Astrocyte (in vitro differentiated cells and primary cell): ENCODE data around the gene ARL15. TPM values are rescaled to one million over a fixed set of nuclear protein-coding genes. Genes with fewer than 3 reads are reported as not detected.

ENCODE experiments used
- DNase-seq: peaks from one replicate; pipeline ENCODE4 v3.0.0-alpha.2; 2010; ENCODE audit warnings: low read depth
- FAIRE-seq: peaks from 2 replicates; lab custom pipeline; 2011; peaks lifted over from hg19 to GRCh38; lab: Jason Lieb, UNC
- H2AFZ ChIP-seq: 2 replicates; pipeline ENCODE4 v1.6.0; 2012; ENCODE audit warnings: low read depth, low read length, inconsistent platforms
- H3K27ac ChIP-seq: 2 replicates; pipeline ENCODE4 v1.5.1; 2011; ENCODE audit warnings: low read depth, low read length, inconsistent platforms
- H3K27me3 ChIP-seq: 2 replicates; pipeline ENCODE4 v1.6.0; 2011; ENCODE audit warnings: low read length, inconsistent platforms; ENCODE audit not compliant: insufficient read depth
- H3K36me3 ChIP-seq: 2 replicates; pipeline ENCODE4 v1.5.1; 2011; ENCODE audit warnings: low read length, inconsistent platforms; ENCODE audit not compliant: insufficient read depth
- H3K4me1 ChIP-seq: 2 replicates; pipeline ENCODE4 v1.5.1; 2011; ENCODE audit warnings: low read length, inconsistent platforms; ENCODE audit not compliant: insufficient read depth
- H3K4me2 ChIP-seq: 2 replicates; pipeline ENCODE4 v1.6.0; 2012; ENCODE audit warnings: low read length, inconsistent platforms
- H3K4me3 ChIP-seq: 2 replicates; pipeline ENCODE4 v1.5.1; 2011; ENCODE audit warnings: low read depth, mild to moderate bottlenecking, low read length, inconsistent platforms; ENCODE audit not compliant: insufficient read depth
- H3K79me2 ChIP-seq: 2 replicates; pipeline ENCODE4 v1.6.0; 2012; ENCODE audit warnings: mild to moderate bottlenecking, low read length, inconsistent platforms; ENCODE audit not compliant: insufficient read depth
- H3K9ac ChIP-seq: 2 replicates; pipeline ENCODE4 v1.6.0; 2012; ENCODE audit warnings: mild to moderate bottlenecking, low read length, inconsistent platforms
- H3K9me3 ChIP-seq: 2 replicates; pipeline ENCODE4 v1.5.1; 2012; ENCODE audit warnings: low read depth, mild to moderate bottlenecking, low read length, inconsistent platforms; ENCODE audit not compliant: insufficient read depth
- H4K20me1 ChIP-seq: 2 replicates; pipeline ENCODE4 v1.6.0; 2012; ENCODE audit warnings: low read length, inconsistent platforms; ENCODE audit not compliant: insufficient read depth
- H3K27ac Mint-ChIP-seq: one replicate; pipeline ENCODE4 v1.8.0; 2021; ENCODE audit warnings: mild to moderate bottlenecking, mixed read lengths; ENCODE audit not compliant: unreplicated experiment
- H3K27me3 Mint-ChIP-seq: one replicate; pipeline ENCODE4 v1.8.0; 2021; ENCODE audit warnings: low read depth, mixed read lengths; ENCODE audit not compliant: unreplicated experiment
- H3K36me3 Mint-ChIP-seq: one replicate; pipeline ENCODE4 v1.8.0; 2021; ENCODE audit warnings: low read depth, mixed read lengths; ENCODE audit not compliant: unreplicated experiment
- H3K4me1 Mint-ChIP-seq: one replicate; pipeline ENCODE4 v1.8.0; 2021; ENCODE audit warnings: low read depth, mixed read lengths; ENCODE audit not compliant: unreplicated experiment
- H3K4me3 Mint-ChIP-seq: one replicate; pipeline ENCODE4 v1.8.0; 2021; ENCODE audit warnings: mild to moderate bottlenecking, moderate library complexity, mixed read lengths; ENCODE audit not compliant: unreplicated experiment
- H3K9me3 Mint-ChIP-seq: one replicate; pipeline ENCODE4 v1.8.0; 2021; ENCODE audit warnings: mild to moderate bottlenecking, mixed read lengths; ENCODE audit not compliant: unreplicated experiment
- EZH2 ChIP-seq: IDR thresholded peaks from 2 replicates; pipeline ENCODE4 v1.6.1; 2012; ENCODE audit warnings: mild to moderate bottlenecking, low read length, inconsistent platforms; ENCODE audit not compliant: insufficient read depth
- total RNA-seq: library from RNA; stranded (reverse); gene quantifications from 2 replicates; pipeline ENCODE4 v1.2.1, GENCODE V29; 2021
- TF ChIP-seq, protein P1 (sequence below): IDR thresholded peaks from 2 replicates; pipeline ENCODE4 v1.5.1; 2011; ENCODE audit warnings: low read depth, mild to moderate bottlenecking, inconsistent platforms, low read length, moderate library complexity; ENCODE audit not compliant: insufficient read depth

ARL15 gene
- total RNA-seq, 1 donor from 2014 or later = 29.1 TPM

DNA sequence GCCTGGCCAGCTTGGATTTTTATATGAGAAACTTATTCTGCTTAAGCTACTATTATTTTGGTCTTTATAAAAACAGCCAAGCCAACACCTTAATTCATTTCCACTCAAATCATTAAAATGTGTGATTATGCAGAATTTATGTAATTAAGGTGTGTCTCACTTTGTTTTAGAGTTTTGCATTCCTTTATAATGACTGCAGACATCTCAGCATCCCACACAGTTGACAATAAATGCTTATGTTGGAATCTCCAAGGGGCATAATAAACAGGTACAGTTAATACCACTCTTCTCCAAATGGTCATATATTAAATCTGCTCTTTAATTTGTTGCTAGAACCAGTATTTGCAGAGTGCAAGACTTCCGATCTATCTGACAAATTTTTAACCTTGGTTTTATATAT, 34.3 kb downstream of the ARL15 start:
- DNase-seq = no peak
- no peak for TF ChIP-seq EZH2
- TF ChIP-seq, protein P1, sequence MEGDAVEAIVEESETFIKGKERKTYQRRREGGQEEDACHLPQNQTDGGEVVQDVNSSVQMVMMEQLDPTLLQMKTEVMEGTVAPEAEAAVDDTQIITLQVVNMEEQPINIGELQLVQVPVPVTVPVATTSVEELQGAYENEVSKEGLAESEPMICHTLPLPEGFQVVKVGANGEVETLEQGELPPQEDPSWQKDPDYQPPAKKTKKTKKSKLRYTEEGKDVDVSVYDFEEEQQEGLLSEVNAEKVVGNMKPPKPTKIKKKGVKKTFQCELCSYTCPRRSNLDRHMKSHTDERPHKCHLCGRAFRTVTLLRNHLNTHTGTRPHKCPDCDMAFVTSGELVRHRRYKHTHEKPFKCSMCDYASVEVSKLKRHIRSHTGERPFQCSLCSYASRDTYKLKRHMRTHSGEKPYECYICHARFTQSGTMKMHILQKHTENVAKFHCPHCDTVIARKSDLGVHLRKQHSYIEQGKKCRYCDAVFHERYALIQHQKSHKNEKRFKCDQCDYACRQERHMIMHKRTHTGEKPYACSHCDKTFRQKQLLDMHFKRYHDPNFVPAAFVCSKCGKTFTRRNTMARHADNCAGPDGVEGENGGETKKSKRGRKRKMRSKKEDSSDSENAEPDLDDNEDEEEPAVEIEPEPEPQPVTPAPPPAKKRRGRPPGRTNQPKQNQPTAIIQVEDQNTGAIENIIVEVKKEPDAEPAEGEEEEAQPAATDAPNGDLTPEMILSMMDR = no peak
- Mint-ChIP-seq H3K9me3 (no peaks in the 10 kb centered on the region), H3K4me1 (peaks cover 17% of the 10 kb centered on the region), H3K36me3 (peaks cover 3% of the 10 kb centered on the region), H3K4me3 (no peak overlapping the region), H3K27ac (no peak overlapping the region), H3K27me3 (no peaks in the 10 kb centered on the region)
- Histone ChIP-seq H3K27me3 (no peaks in the 10 kb centered on the region), H3K9me3 (no peaks in the 10 kb centered on the region), H3K36me3 (no peaks in the 10 kb centered on the region), H3K79me2 (no peaks in the 10 kb centered on the region), H3K4me3 (no peak overlapping the region), H3K4me1 (no peaks in the 10 kb centered on the region), H2AFZ (no peak overlapping the region), H3K4me2 (no peak overlapping the region), H4K20me1 (peaks cover 17% of the 10 kb centered on the region), H3K27ac (no peak overlapping the region), H3K9ac (no peak overlapping the region)
- FAIRE-seq = no peak

DNA sequence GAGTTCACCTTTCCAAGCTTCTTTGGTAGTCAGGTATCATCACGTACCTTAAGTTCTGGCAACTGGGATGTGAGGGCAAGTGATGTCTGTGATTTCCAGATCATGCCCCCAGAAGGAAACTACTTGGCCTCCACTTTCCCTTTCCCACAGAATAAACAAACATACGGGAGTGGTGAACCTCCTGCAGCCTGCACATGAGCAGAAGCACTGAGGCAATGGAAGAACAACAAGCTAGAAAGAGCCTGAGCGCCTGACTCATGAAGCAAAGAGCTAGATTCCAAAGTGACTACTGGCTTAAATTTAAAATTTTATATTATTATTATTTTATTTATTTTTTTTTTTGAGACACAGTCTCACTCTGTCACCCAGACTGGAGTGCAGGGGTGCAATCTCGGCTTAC, 35.0 kb downstream of the ARL15 start:
- no peaks in the 10 kb centered on the region for H3K27me3 Mint-ChIP-seq
- peaks cover 17% of the 10 kb centered on the region for H3K4me1 Mint-ChIP-seq
- Histone ChIP-seq H3K9ac (no peak overlapping the region), H3K36me3 (no peaks in the 10 kb centered on the region), H3K9me3 (no peaks in the 10 kb centered on the region), H4K20me1 (peaks cover 17% of the 10 kb centered on the region), H3K27me3 (no peaks in the 10 kb centered on the region), H2AFZ (no peak overlapping the region), H3K4me3 (no peak overlapping the region), H3K4me2 (no peak overlapping the region), H3K4me1 (no peaks in the 10 kb centered on the region), H3K27ac (no peak overlapping the region), H3K79me2 (no peaks in the 10 kb centered on the region)
- no peak overlapping the region for H3K4me3 Mint-ChIP-seq
- H3K9me3 Mint-ChIP-seq = no peaks in the 10 kb centered on the region
- no peak for FAIRE-seq
- no peak for TF ChIP-seq EZH2
- TF ChIP-seq, protein P1 = no peak
- DNase-seq = no peak
- peaks cover 3% of the 10 kb centered on the region for H3K36me3 Mint-ChIP-seq
- no peak overlapping the region for H3K27ac Mint-ChIP-seq

DNA sequence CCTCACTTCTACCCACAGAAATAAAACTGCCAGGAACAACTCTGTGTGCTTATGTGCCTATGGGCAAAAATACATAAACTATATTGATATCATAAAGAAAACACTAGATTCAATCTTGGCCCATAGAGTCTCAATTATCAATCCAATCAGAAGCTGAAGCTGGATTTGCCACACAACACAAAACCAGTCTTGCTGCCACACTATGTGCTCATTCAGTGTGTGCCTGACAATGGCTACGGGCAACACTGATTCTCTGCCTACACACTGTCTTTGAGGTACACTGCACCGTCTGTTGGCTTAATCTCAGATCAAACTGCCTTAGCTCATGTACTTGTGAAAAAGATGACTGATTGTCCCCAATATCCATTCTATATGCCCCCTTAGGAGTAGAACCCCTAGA, 35.4 kb downstream of the ARL15 start:
- DNase-seq (no peak), FAIRE-seq (no peak)
- Histone ChIP-seq H4K20me1 (peaks cover 17% of the 10 kb centered on the region), H3K4me2 (no peak overlapping the region), H3K36me3 (no peaks in the 10 kb centered on the region), H3K9ac (no peak overlapping the region), H3K9me3 (no peaks in the 10 kb centered on the region), H3K4me1 (no peaks in the 10 kb centered on the region), H3K27ac (no peak overlapping the region), H3K79me2 (no peaks in the 10 kb centered on the region), H3K27me3 (no peaks in the 10 kb centered on the region), H3K4me3 (no peak overlapping the region), H2AFZ (no peak overlapping the region)
- Mint-ChIP-seq H3K4me1 (peaks cover 15% of the 10 kb centered on the region), H3K4me3 (no peak overlapping the region), H3K27ac (no peak overlapping the region), H3K9me3 (no peaks in the 10 kb centered on the region), H3K36me3 (peaks cover under 1% of the 10 kb centered on the region), H3K27me3 (no peaks in the 10 kb centered on the region)
- TF ChIP-seq, protein P1 = no peak
- TF ChIP-seq EZH2 = no peak
